SK-N-SH treated with all-trans-retinoic acid at 6 μM for 48 hours (cell line): ENCODE data around the gene RGPD8.

Experiments used
- BACH2 ChIP-seq: fragments of 250-450 bp; sonication (Bioruptor Pico); IDR thresholded peaks from 2 replicates; pipeline ENCODE4 v1.9.0; 2021; ENCODE audit warnings: mild to moderate bottlenecking, borderline replicate concordance
- CREB5 ChIP-seq: fragments of 250-450 bp; sonication (Bioruptor Pico); IDR thresholded peaks from 2 replicates; pipeline ENCODE4 v1.5.1; 2020; ENCODE audit warnings: low read depth, mild to moderate bottlenecking, moderate library complexity
- PATZ1 ChIP-seq: fragments of 250-450 bp; sonication (Bioruptor Pico); IDR thresholded peaks from 2 replicates; pipeline ENCODE4 v1.8.0; 2020; ENCODE audit warnings: mild to moderate bottlenecking, moderate library complexity, borderline replicate concordance
- ZC3H10 ChIP-seq: fragments of 250-450 bp; sonication (Bioruptor Pico); IDR thresholded peaks from 2 replicates; pipeline ENCODE4 v1.5.1; 2021; ENCODE audit warnings: mild to moderate bottlenecking, moderate library complexity
- ZFP3 ChIP-seq: fragments of 250-450 bp; sonication (Bioruptor Pico); IDR thresholded peaks from 2 replicates; pipeline ENCODE4 v1.5.0; 2020; ENCODE audit warnings: mild to moderate bottlenecking, moderate library complexity
- ZFP30 ChIP-seq: fragments of 450-650 bp; formaldehyde crosslinking; IDR thresholded peaks from 2 replicates; pipeline ENCODE4 v1.5.0; 2022; ENCODE audit warnings: mild to moderate bottlenecking, moderate library complexity

- no peak for TF ChIP-seq ZFP3
- TF ChIP-seq PATZ1, result no peak
- TF ChIP-seq CREB5 (CRISPR knock-in tag), result no peak
- no peak for TF ChIP-seq ZFP30 (CRISPR knock-in tag)
- no peak for TF ChIP-seq ZC3H10 (CRISPR knock-in tag)
- no peak for TF ChIP-seq BACH2 (CRISPR knock-in tag)
Observed at GRCh38 chr2:112322919-112323318, 110.5 kb downstream of the RGPD8 start.
